HEK293 (cell line): ENCODE data around the gene GDPGP1.

Source experiments
- CTCF ChIA-PET: fragments of 350-600 bp; formaldehyde crosslinking; extraction: SDS; loops from one replicate; lab custom pipeline; 2021; ENCODE audit warnings: antibody characterized with exemption; lab: Yijun Ruan, JAX
- POLR2A ChIA-PET: fragments of 300-600 bp; formaldehyde crosslinking; extraction: SDS; loops from one replicate; lab custom pipeline; 2020; ENCODE audit warnings: antibody characterized with exemption, inconsistent platforms; lab: Yijun Ruan, JAX
- H3K27ac ChIP-seq: fragments of 200-500 bp; sonication (Bioruptor generic); 2 replicates; pipeline ENCODE4 v1.5.1; 2014; ENCODE audit warnings: low read depth, low read length, control low read depth, inconsistent platforms; ENCODE audit errors: extremely low read depth
- H3K36me3 ChIP-seq, 2 experiments: fragments of 200-500 bp in 1 of 2; sonication (Bioruptor generic) in 1 of 2; 1 replicate in 1 of 2; 2 replicates in 1 of 2; pipeline ENCODE4 v1.5.1; 2014 to 2017; ENCODE audit warnings: inconsistent platforms in 2 of 2, low read length in 2 of 2; ENCODE audit not compliant: control insufficient read depth in 2 of 2, insufficient read depth in 1 of 2
- H3K4me1 ChIP-seq: fragments of 200-500 bp; sonication (Bioruptor generic); 2 replicates; pipeline ENCODE4 v1.5.1; 2014; ENCODE audit warnings: mild to moderate bottlenecking, low read length, inconsistent platforms; ENCODE audit not compliant: control insufficient read depth, insufficient read depth
- H3K4me3 ChIP-seq: 2 replicates; pipeline ENCODE4 v1.5.1; 2011; ENCODE audit warnings: low read depth, mild to moderate bottlenecking, control low read depth, low read length, moderate library complexity
- H3K9me3 ChIP-seq: fragments of 200-500 bp; sonication (Bioruptor generic); 2 replicates; pipeline ENCODE4 v1.5.1; 2014; ENCODE audit warnings: low read depth, low read length, inconsistent platforms; ENCODE audit not compliant: control insufficient read depth, insufficient read depth
- GLIS2 ChIP-seq: fragments of 450-650 bp; formaldehyde crosslinking; IDR thresholded peaks from 2 replicates; pipeline ENCODE4 v1.5.1; 2016; ENCODE audit warnings: missing biosample characterization, missing genetic modification characterization
- SP2 ChIP-seq: fragments of 450-650 bp; formaldehyde crosslinking; IDR thresholded peaks from 2 replicates; pipeline ENCODE4 v1.5.1; 2016; ENCODE audit warnings: missing biosample characterization, missing genetic modification characterization
- WT1 ChIP-seq: fragments of 450-650 bp; formaldehyde crosslinking; IDR thresholded peaks from 2 replicates; pipeline ENCODE4 v1.5.1; 2016; ENCODE audit warnings: missing biosample characterization, missing genetic modification characterization
- ZBTB21 ChIP-seq: fragments of 450-650 bp; formaldehyde crosslinking; IDR thresholded peaks from 2 replicates; pipeline ENCODE4 v1.5.1; 2017; ENCODE audit warnings: missing biosample characterization, missing genetic modification characterization
- ZBTB48 ChIP-seq: fragments of 450-650 bp; formaldehyde crosslinking; IDR thresholded peaks from 2 replicates; pipeline ENCODE4 v1.5.1; 2016; ENCODE audit warnings: missing biosample characterization, missing genetic modification characterization
- ZBTB8A ChIP-seq: fragments of 450-650 bp; formaldehyde crosslinking; IDR thresholded peaks from 2 replicates; pipeline ENCODE4 v1.5.1; 2016; ENCODE audit warnings: missing biosample characterization, missing genetic modification characterization
- ZFP41 ChIP-seq: fragments of 450-650 bp; formaldehyde crosslinking; IDR thresholded peaks from 2 replicates; pipeline ENCODE4 v1.5.1; 2016; ENCODE audit warnings: missing biosample characterization, missing genetic modification characterization, borderline replicate concordance
- ZNF114 ChIP-seq: fragments of 450-650 bp; formaldehyde crosslinking; IDR thresholded peaks from 2 replicates; pipeline ENCODE4 v1.5.0; 2017; ENCODE audit warnings: missing biosample characterization, missing genetic modification characterization
- ZNF214 ChIP-seq: fragments of 450-650 bp; formaldehyde crosslinking; IDR thresholded peaks from 2 replicates; pipeline ENCODE4 v1.5.1; 2017; ENCODE audit warnings: missing biosample characterization, mild to moderate bottlenecking, missing genetic modification characterization, borderline replicate concordance
- ZNF24 ChIP-seq: fragments of 450-650 bp; formaldehyde crosslinking; IDR thresholded peaks from 2 replicates; pipeline ENCODE4 v1.5.1; 2016; ENCODE audit warnings: missing biosample characterization, missing genetic modification characterization
- ZNF280C ChIP-seq: fragments of 450-650 bp; formaldehyde crosslinking; IDR thresholded peaks from 2 replicates; pipeline ENCODE4 v1.5.1; 2016; ENCODE audit warnings: missing biosample characterization, missing genetic modification characterization
- ZNF335 ChIP-seq: fragments of 450-650 bp; formaldehyde crosslinking; conservative IDR thresholded peaks from 2 replicates; pipeline ENCODE4 v1.5.1; 2016; ENCODE audit warnings: missing biosample characterization, missing genetic modification characterization
- ZNF350 ChIP-seq: fragments of 450-650 bp; formaldehyde crosslinking; IDR thresholded peaks from 2 replicates; pipeline ENCODE4 v1.5.0; 2017; ENCODE audit warnings: missing biosample characterization, mild to moderate bottlenecking, missing genetic modification characterization
- ZNF433 ChIP-seq: fragments of 450-650 bp; formaldehyde crosslinking; IDR thresholded peaks from 2 replicates; pipeline ENCODE4 v1.5.1; 2016; ENCODE audit warnings: missing biosample characterization, missing genetic modification characterization, low read depth
- ZNF792 ChIP-seq: fragments of 450-650 bp; formaldehyde crosslinking; IDR thresholded peaks from 2 replicates; pipeline ENCODE4 v1.5.1; 2016; ENCODE audit warnings: missing biosample characterization, missing genetic modification characterization
- ZSCAN23 ChIP-seq: fragments of 450-650 bp; formaldehyde crosslinking; IDR thresholded peaks from 2 replicates; pipeline ENCODE4 v1.5.1; 2016; ENCODE audit warnings: missing biosample characterization, missing genetic modification characterization
- TF ChIP-seq, protein P1 (sequence below): fragments of 450-650 bp; formaldehyde crosslinking; IDR thresholded peaks from 2 replicates; pipeline ENCODE4 v1.5.1; 2016; ENCODE audit warnings: missing biosample characterization, missing genetic modification characterization
- TF ChIP-seq, protein P2 (sequence below): fragments of 450-650 bp; formaldehyde crosslinking; IDR thresholded peaks from 2 replicates; pipeline ENCODE4 v1.5.1; 2017; ENCODE audit warnings: missing biosample characterization, mild to moderate bottlenecking, missing genetic modification characterization, moderate library complexity
- TF ChIP-seq, protein P3 (sequence below): fragments of 450-650 bp; formaldehyde crosslinking; IDR thresholded peaks from 2 replicates; pipeline ENCODE4 v1.5.1; 2017; ENCODE audit warnings: missing biosample characterization, missing genetic modification characterization

GDPGP1 gene

GRCh38 chr15:90192961-90193786, 40.8 kb upstream of the GDPGP1 start:
- CTCF ChIA-PET: interaction anchor here (1.0 to 3.1 kb wide), 3 partner anchors 21 to 50 kb away, joined by 3 to 12 read pairs (median 3); no protein-coding TSS in a partner anchor

GRCh38 chr15:90194655-90195054, 39.4 kb upstream of the GDPGP1 start:
- Histone ChIP-seq H3K4me1 (peaks cover 7% of the 10 kb centered on the region), H3K4me3 (no peak overlapping the region), H3K36me3 (no peaks in the 10 kb centered on the region; a peak in 1 of 3 replicates), H3K27ac (no peak overlapping the region), H3K9me3 (no peaks in the 10 kb centered on the region)
- TF ChIP-seq ZNF792 (tag by site-specific recombination) (no peak), ZNF214 (no peak), ZNF433 (tag by site-specific recombination) (no peak), ZNF350 (no peak), ZSCAN23 (no peak), ZBTB21 (tag by site-specific recombination) (no peak)
- POLR2A ChIA-PET: no interaction called here
- CTCF ChIA-PET: interaction anchor here (0.5 to 0.7 kb wide), 2 partner anchors 24 to 195 kb away, joined by 3 to 4 read pairs; no protein-coding TSS in a partner anchor

More at GRCh38 chr15:90192961-90193786, 40.8 kb upstream of the GDPGP1 start:
- Histone ChIP-seq H3K36me3 (no peaks in the 10 kb centered on the region; a peak in 1 of 3 replicates), H3K4me3 (no peak overlapping the region), H3K27ac (no peak overlapping the region), H3K4me1 (peaks cover 7% of the 10 kb centered on the region), H3K9me3 (no peaks in the 10 kb centered on the region)
- POLR2A ChIA-PET: interaction anchor here (3.2 kb wide), 1 partner anchor 8 kb away, joined by 48 read pairs; the partner anchor contains the start of gene SEMA4B
- TF ChIP-seq ZBTB8A (no peak), ZNF280C (tag by site-specific recombination) (no peak)

DNA sequence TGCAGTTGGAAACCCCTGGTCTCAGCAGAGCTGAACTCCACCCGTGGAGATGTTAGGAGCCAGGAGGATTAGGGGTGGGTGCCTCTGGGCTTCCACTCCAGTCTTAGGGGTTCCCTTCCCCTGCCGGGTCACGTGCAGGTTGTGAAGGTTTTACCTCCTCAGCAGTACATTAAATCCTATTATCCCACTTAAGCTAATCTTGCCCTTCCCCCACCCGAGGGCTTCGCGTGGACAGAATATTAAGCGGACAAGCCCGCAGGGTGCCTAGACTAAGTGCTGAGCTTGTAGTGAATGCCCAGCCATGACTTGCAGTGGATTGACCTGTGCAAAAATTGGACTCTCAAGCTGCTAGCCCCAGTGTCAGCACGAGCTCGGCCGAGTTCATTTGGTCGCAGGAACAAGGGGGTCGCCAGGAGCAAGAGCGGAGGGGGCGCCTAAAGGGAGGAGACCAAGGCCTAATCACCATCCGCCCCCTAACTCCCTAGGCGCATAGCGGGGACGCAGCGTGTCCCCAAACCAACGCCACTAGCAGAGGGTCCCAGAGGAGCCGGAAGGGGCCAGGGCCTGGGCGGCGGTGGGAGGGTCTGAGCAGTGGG, 33.4 kb upstream of the GDPGP1 start:
- H3K4me3 ChIP-seq: peak overlapping the region; percentile 67
- POLR2A ChIA-PET: interaction anchor here (0.7 to 4.3 kb wide), 14 partner anchors 9 to 98 kb away, joined by 3 to 48 read pairs (median 6); partner anchors contain the start of genes CIB1, GDPGP1, IDH2 and TTLL13
- CTCF ChIA-PET: interaction anchor here (0.7 to 3.5 kb wide), 7 partner anchors 14 to 1296 kb away, joined by 3 to 20 read pairs (median 3); no protein-coding TSS in a partner anchor
- peak overlapping the region; percentile 48; the same call in 1 of the 2 replicates for H3K27ac ChIP-seq
- H3K4me1 ChIP-seq: peaks cover 8% of the 10 kb centered on the region
- no peaks in the 10 kb centered on the region for H3K9me3 ChIP-seq
- no peaks in the 10 kb centered on the region; a peak in 1 of 3 replicates for H3K36me3 ChIP-seq
- TF ChIP-seq ZBTB48 (peak; percentile 89), ZFP41 (no peak), ZNF24 (tag by site-specific recombination) (no peak), GLIS2 (tag by site-specific recombination) (peak; percentile 53; the same call in 1 of the 2 replicates), SP2 (tag by site-specific recombination) (no peak), WT1 (tag by site-specific recombination) (0 out of 2 replicates have a peak, but pooled peaks have one; percentile 9), ZNF335 (peak; percentile 48), ZNF114 (tag by site-specific recombination) (no peak)
- TF ChIP-seq, protein P1, sequence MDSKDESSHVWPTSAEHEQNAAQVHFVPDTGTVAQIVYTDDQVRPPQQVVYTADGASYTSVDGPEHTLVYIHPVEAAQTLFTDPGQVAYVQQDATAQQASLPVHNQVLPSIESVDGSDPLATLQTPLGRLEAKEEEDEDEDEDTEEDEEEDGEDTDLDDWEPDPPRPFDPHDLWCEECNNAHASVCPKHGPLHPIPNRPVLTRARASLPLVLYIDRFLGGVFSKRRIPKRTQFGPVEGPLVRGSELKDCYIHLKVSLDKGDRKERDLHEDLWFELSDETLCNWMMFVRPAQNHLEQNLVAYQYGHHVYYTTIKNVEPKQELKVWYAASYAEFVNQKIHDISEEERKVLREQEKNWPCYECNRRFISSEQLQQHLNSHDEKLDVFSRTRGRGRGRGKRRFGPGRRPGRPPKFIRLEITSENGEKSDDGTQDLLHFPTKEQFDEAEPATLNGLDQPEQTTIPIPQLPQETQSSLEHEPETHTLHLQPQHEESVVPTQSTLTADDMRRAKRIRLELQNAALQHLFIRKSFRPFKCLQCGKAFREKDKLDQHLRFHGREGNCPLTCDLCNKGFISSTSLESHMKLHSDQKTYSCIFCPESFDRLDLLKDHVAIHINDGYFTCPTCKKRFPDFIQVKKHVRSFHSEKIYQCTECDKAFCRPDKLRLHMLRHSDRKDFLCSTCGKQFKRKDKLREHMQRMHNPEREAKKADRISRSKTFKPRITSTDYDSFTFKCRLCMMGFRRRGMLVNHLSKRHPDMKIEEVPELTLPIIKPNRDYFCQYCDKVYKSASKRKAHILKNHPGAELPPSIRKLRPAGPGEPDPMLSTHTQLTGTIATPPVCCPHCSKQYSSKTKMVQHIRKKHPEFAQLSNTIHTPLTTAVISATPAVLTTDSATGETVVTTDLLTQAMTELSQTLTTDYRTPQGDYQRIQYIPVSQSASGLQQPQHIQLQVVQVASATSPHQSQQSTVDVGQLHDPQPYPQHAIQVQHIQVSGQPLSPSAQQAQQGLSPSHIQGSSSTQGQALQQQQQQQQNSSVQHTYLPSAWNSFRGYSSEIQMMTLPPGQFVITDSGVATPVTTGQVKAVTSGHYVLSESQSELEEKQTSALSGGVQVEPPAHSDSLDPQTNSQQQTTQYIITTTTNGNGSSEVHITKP (tag by site-specific recombination): peak; percentile 80
- TF ChIP-seq, protein P2, sequence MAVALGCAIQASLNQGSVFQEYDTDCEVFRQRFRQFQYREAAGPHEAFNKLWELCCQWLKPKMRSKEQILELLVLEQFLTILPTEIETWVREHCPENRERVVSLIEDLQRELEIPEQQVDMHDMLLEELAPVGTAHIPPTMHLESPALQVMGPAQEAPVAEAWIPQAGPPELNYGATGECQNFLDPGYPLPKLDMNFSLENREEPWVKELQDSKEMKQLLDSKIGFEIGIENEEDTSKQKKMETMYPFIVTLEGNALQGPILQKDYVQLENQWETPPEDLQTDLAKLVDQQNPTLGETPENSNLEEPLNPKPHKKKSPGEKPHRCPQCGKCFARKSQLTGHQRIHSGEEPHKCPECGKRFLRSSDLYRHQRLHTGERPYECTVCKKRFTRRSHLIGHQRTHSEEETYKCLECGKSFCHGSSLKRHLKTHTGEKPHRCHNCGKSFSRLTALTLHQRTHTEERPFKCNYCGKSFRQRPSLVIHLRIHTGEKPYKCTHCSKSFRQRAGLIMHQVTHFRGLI (tag by site-specific recombination): peak; percentile 43; the same call in 1 of the 2 replicates
- TF ChIP-seq, protein P3, sequence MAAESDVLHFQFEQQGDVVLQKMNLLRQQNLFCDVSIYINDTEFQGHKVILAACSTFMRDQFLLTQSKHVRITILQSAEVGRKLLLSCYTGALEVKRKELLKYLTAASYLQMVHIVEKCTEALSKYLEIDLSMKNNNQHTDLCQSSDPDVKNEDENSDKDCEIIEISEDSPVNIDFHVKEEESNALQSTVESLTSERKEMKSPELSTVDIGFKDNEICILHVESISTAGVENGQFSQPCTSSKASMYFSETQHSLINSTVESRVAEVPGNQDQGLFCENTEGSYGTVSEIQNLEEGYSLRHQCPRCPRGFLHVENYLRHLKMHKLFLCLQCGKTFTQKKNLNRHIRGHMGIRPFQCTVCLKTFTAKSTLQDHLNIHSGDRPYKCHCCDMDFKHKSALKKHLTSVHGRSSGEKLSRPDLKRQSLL (tag by site-specific recombination): no peak
